GM19035 (cell line): ENCODE results near the gene SLC9A9.

Experiments
- ATAC-seq: cut with Tn5 transposase; IDR thresholded peaks from one replicate; pipeline ENCODE4 v1.9.1; 2021; ENCODE audit not compliant: unreplicated experiment

The SLC9A9 gene

GRCh38 chr3:143653493-143653892 is 194.8 kb downstream of the SLC9A9 start:
- no peak for ATAC-seq

GRCh38 chr3:143652118-143652517 is 196.2 kb downstream of the SLC9A9 start:
- ATAC-seq = no peak

GRCh38 chr3:143650827-143651226 is 197.4 kb downstream of the SLC9A9 start:
- no peak for ATAC-seq

- ATAC-seq = no peak
These were observed 198.1 kb downstream of the SLC9A9 start for GRCh38 chr3:143650120-143650519.

- ATAC-seq = no peak
These were observed 199.6 kb downstream of the SLC9A9 start for GRCh38 chr3:143648708-143649107.

- ATAC-seq = no peak
These were observed 200.1 kb downstream of the SLC9A9 start for GRCh38 chr3:143648218-143648617.

GRCh38 chr3:143644370-143645089 is 203.7 kb downstream of the SLC9A9 start:
- no peak for ATAC-seq

- ATAC-seq = no peak
These were observed 204.4 kb downstream of the SLC9A9 start for GRCh38 chr3:143643905-143644304.

GRCh38 chr3:143640774-143641173 is 207.5 kb downstream of the SLC9A9 start:
- no peak for ATAC-seq

- ATAC-seq = no peak
These were observed 211.1 kb downstream of the SLC9A9 start for GRCh38 chr3:143637133-143637532.

- no peak for ATAC-seq
These were observed 213.3 kb downstream of the SLC9A9 start for GRCh38 chr3:143634991-143635390.

- ATAC-seq = no peak
These were observed 213.8 kb downstream of the SLC9A9 start for GRCh38 chr3:143634427-143634826.

- ATAC-seq = no peak
These were observed 214.5 kb downstream of the SLC9A9 start for GRCh38 chr3:143633816-143634215.

GRCh38 chr3:143629726-143630125 is 218.5 kb downstream of the SLC9A9 start:
- no peak for ATAC-seq

- no peak for ATAC-seq
These were observed 219.3 kb downstream of the SLC9A9 start for GRCh38 chr3:143628971-143629370.

- ATAC-seq = no peak
These were observed 220.9 kb downstream of the SLC9A9 start for GRCh38 chr3:143627336-143627735.

- ATAC-seq = no peak
These were observed 229.0 kb downstream of the SLC9A9 start for GRCh38 chr3:143619231-143619630.

- no peak for ATAC-seq
These were observed 231.2 kb downstream of the SLC9A9 start for GRCh38 chr3:143617050-143617449.

- ATAC-seq = no peak
These were observed 235.0 kb downstream of the SLC9A9 start for GRCh38 chr3:143613226-143613625.

GRCh38 chr3:143612541-143612940 is 235.7 kb downstream of the SLC9A9 start:
- ATAC-seq = no peak

- no peak for ATAC-seq
These were observed 239.3 kb downstream of the SLC9A9 start for GRCh38 chr3:143608966-143609365.

- ATAC-seq = peak; percentile 29
These were observed 242.9 kb downstream of the SLC9A9 start for GRCh38 chr3:143605233-143605950.
